ENCODE measurements around the gene DCDC2C.

DNA sequence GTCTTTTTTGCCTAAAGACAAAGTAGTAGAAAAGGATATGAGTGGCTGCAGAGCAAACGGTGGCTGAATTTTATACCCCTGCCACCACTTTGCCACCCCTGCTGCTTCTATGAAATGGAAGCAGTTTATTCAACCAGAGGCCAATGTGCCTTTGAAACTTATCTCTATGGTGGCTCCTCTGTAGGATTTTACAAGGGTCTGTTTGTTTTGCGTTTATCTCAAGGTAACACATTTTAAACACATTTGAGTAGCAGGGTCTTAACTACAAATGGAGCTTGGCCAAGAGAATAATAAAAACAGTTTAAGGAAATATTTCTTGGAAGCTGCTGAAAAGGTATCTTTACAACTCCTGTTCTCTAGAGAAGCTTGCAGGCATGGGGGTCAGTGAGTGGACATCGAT lies 39.3 kb upstream of the DCDC2C start:
- TF ChIP-seq POLR2AphosphoS5 (IDR thresholded peaks at IDR 0.05; ENCODE audit: low read depth, low read length): no peak
- TF ChIP-seq POLR2A (IDR thresholded peaks at IDR 0.05; ENCODE audit: low read depth, low read length): no peak
- TF ChIP-seq TAF1 (IDR thresholded peaks at IDR 0.05; ENCODE audit: borderline replicate concordance, low read depth, low read length): no peak

All from GM12892 (cell line).